HepG2 (cell line): ENCODE measurements around the gene C1D. TPM values are rescaled to one million over a fixed set of nuclear protein-coding genes. Genes with fewer than 3 reads are reported as not detected.

Experiments used
- ATAC-seq: fragments of 200-7000 bp; cut with Tn5 transposase; 3 replicates; pipeline ENCODE4 v1.9.1; 2020; ENCODE audit warnings: mild to moderate bottlenecking, moderate library complexity
- BruUV-seq: library from RNA; stranded (reverse); fragments of 400-500 nt; replicated peaks from 2 replicates; lab custom pipeline; 2021; lab: Mats Ljungman, UMichigan
- CTCF ChIA-PET: fragments of 300-600 bp; formaldehyde crosslinking; extraction: SDS; loops from one replicate; lab custom pipeline; 2021; ENCODE audit warnings: low total read pairs, inconsistent platforms, low intra/inter-chr PET ratio; lab: Yijun Ruan, JAX
- POLR2A ChIA-PET: fragments of 350-600 bp; sonication (Branson Sonifier 250); formaldehyde crosslinking; loops from one replicate; lab custom pipeline; 2020; ENCODE audit warnings: antibody characterized with exemption, inconsistent platforms; lab: Yijun Ruan, JAX
- DNase-seq: peaks from one replicate; pipeline ENCODE4 v3.0.0-alpha.2; 2015; ENCODE audit warnings: low spot score
- FAIRE-seq: peaks from 3 replicates; lab custom pipeline; 2011; peaks lifted over from hg19 to GRCh38; lab: Jason Lieb, UNC
- H2AFZ ChIP-seq: one replicate; pipeline ENCODE4 v1.6.1; 2011; ENCODE audit warnings: low read length, inconsistent platforms
- H3K27ac ChIP-seq: fragments of 300-600 bp; 3 replicates; pipeline ENCODE4 v1.8.0; 2011; ENCODE audit warnings: mixed run types, mild to moderate bottlenecking, mixed read lengths, low read length, inconsistent platforms; ENCODE audit not compliant: insufficient read depth; ENCODE audit errors: extremely low read length
- H3K27me3 ChIP-seq, 2 experiments: fragments of 200-600 bp in 1 of 2; 2 replicates in 1 of 2; 3 replicates in 1 of 2; pipeline versions ENCODE4 v1.6.0 to v1.8.0; 2011; ENCODE audit warnings: low read length in 2 of 2, mild to moderate bottlenecking in 2 of 2, moderate library complexity in 2 of 2, inconsistent platforms in 1 of 2; ENCODE audit not compliant: insufficient read depth in 2 of 2, control insufficient read depth in 1 of 2
- H3K36me3 ChIP-seq, 2 experiments: fragments of 200-600 bp in 1 of 2; replicated peaks in 1 of 2; 2 replicates in 1 of 2; 3 replicates in 1 of 2; pipeline versions ENCODE4 v1.5.1 to v1.8.0; 2011; ENCODE audit warnings: low read length in 2 of 2, inconsistent platforms in 1 of 2; ENCODE audit not compliant: insufficient read depth in 2 of 2, control insufficient read depth in 1 of 2
- H3K4me1 ChIP-seq: 2 replicates; pipeline ENCODE4 v1.5.1; 2012; ENCODE audit warnings: low read length, inconsistent platforms; ENCODE audit not compliant: insufficient read depth
- H3K4me2 ChIP-seq: 2 replicates; pipeline ENCODE4 v1.6.0; 2011; ENCODE audit warnings: low read depth, low read length, inconsistent platforms
- H3K4me3 ChIP-seq, 3 experiments: fragments of 200-600 bp in 1 of 3; sonication (generic), shearing (Covaris generic) in 1 of 3; replicated peaks in 1 of 3; 2 replicates each; pipeline ENCODE4 v1.5.1; 2011 to 2016; ENCODE audit warnings: low read length in 3 of 3, inconsistent platforms in 2 of 3, low read depth in 2 of 3, mild to moderate bottlenecking in 2 of 3, control low read depth in 1 of 3, mixed read lengths in 1 of 3; ENCODE audit not compliant: insufficient read depth in 1 of 3
- H3K79me2 ChIP-seq: one replicate; pipeline ENCODE4 v1.6.1; 2011; ENCODE audit warnings: low read length, inconsistent platforms; ENCODE audit not compliant: insufficient read depth
- H3K9ac ChIP-seq: 2 replicates; pipeline ENCODE4 v1.6.0; 2011; ENCODE audit warnings: mild to moderate bottlenecking, low read depth, low read length, inconsistent platforms; ENCODE audit not compliant: insufficient read depth
- H3K9me3 ChIP-seq: 2 replicates; pipeline ENCODE4 v1.5.1; 2012; ENCODE audit warnings: mild to moderate bottlenecking, low read length
- H4K20me1 ChIP-seq: 2 replicates; pipeline ENCODE4 v1.6.0; 2011; ENCODE audit warnings: inconsistent platforms, mild to moderate bottlenecking, low read length, moderate library complexity; ENCODE audit not compliant: insufficient read depth
- CEBPZ ChIP-seq: IDR thresholded peaks from 2 replicates; pipeline ENCODE4 v1.6.1; 2012; ENCODE audit warnings: low read length, improper control_type of control experiment
- HNRNPH1 ChIP-seq: fragments of 200-400 bp; formaldehyde crosslinking; optimal IDR thresholded peaks from 2 replicates; pipeline ENCODE3; 2017; ENCODE audit warnings: mild to moderate bottlenecking, low read depth, low read length
- NFE2L2 ChIP-seq: fragments of 150-350 bp; IDR thresholded peaks from 2 replicates; pipeline ENCODE4 v1.6.1; 2014; ENCODE audit warnings: low read length
- NFRKB ChIP-seq: fragments of 450-650 bp; IDR thresholded peaks from 2 replicates; pipeline ENCODE4 v1.6.1; 2017
- SALL1 ChIP-seq: sonication (generic); formaldehyde crosslinking; IDR thresholded peaks from 2 replicates; pipeline ENCODE4 v1.8.0; 2022; ENCODE audit warnings: mild to moderate bottlenecking, missing genetic modification reagents
- SCMH1 ChIP-seq: sonication (generic); formaldehyde crosslinking; IDR thresholded peaks from 2 replicates; pipeline ENCODE4 v1.9.0; 2021; ENCODE audit warnings: missing genetic modification reagents, mild to moderate bottlenecking, borderline replicate concordance
- TAF15 ChIP-seq: fragments of 200-400 bp; formaldehyde crosslinking; IDR thresholded peaks from one replicate; pipeline ENCODE4 v1.6.1; 2018; ENCODE audit warnings: mild to moderate bottlenecking, low read depth, low read length; ENCODE audit not compliant: poor library complexity, severe bottlenecking
- ZFP36L1 ChIP-seq: sonication (generic); formaldehyde crosslinking; IDR thresholded peaks from 2 replicates; pipeline ENCODE4 v1.8.0; 2022; ENCODE audit warnings: mild to moderate bottlenecking, missing genetic modification reagents, moderate library complexity
- WGBS: methylation state at CpG from one replicate; pipeline ENCODE4 v1.1.6; 2017; ENCODE audit warnings: low lambda C conversion rate; 5-methylcytosine and 5-hydroxymethylcytosine counted together
- in situ Hi-C: cut with HindIII; loops from 2 replicates; pipeline ENCODE4 v1.10.0; 2017; ENCODE audit warnings: low pct_unique_long_range_greater_than_20kb; ENCODE audit not compliant: extremely low pct_ligation_motif_present
- intact Hi-C: fragments of 100-400 bp; cut with micrococcal nuclease; formaldehyde crosslinking; loops from one replicate; pipeline ENCODE4 v1.10.0; 2022; ENCODE audit not compliant: unreplicated experiment
- polyA plus RNA-seq, 8 experiments: library from polyadenylated mRNA; depleted of rRNA in 3 of 8; stranded (reverse) in 7 of 8; unstranded in 1 of 8; fragments of >200 nt; fragmentation: Illumina TruSeq in 4 of 8; extraction: Trizol in 4 of 8; gene quantifications; 2 replicates each; pipeline versions ENCODE4 v1.2.1 to v1.2.3, GENCODE V29; 2011 to 2016; ENCODE audit warnings: low read depth in 4 of 8, missing spikeins in 1 of 8, mixed read lengths in 1 of 8; ENCODE audit not compliant: insufficient read depth in 1 of 8
- total RNA-seq, 5 experiments: library from RNA; depleted of rRNA; stranded (reverse); fragments of >200 nt; fragmentation: Illumina TruSeq; extraction: Trizol; gene quantifications; 2 replicates each; pipeline ENCODE4 v1.2.3, GENCODE V29; 2016; ENCODE audit warnings: low read depth in 1 of 5

Gene C1D
- total and polyA plus RNA-seq, 2 of the 13 experiments (the other 11 are each of a cell fraction or from before 2014, with no cell fraction given) = 38.1 to 43.5 TPM

- H3K27ac ChIP-seq = no peak overlapping the region
- ATAC-seq (no peak), FAIRE-seq (no peak), DNase-seq (no peak)
- intact Hi-C loops = no loop called here
- no peaks in the 10 kb centered on the region for H3K36me3 ChIP-seq
- H3K4me2 ChIP-seq = no peak overlapping the region
- H3K4me3 ChIP-seq = no peak overlapping the region
- CTCF ChIA-PET = no interaction called here
- H3K9ac ChIP-seq = no peak overlapping the region
- 6% methylated on average over 2 of the region's 2 CpGs for WGBS
- H2AFZ ChIP-seq = no peak overlapping the region
- no peaks in the 10 kb centered on the region for H3K4me1 ChIP-seq
- no peaks in the 10 kb centered on the region for H3K79me2 ChIP-seq
- no peaks in the 10 kb centered on the region for H3K9me3 ChIP-seq
- H3K27me3 ChIP-seq = peaks cover 0 to 10% of the 10 kb centered on the region in 2 experiments; a peak in 1 of 5 replicates
- BruUV-seq = no TSS peak
- POLR2A ChIA-PET = no interaction called here
- in situ Hi-C loops = no loop called here
- H4K20me1 ChIP-seq = no peaks in the 10 kb centered on the region; the same call in 1 of the 2 replicates
- TF ChIP-seq ZFP36L1 = no peak
- TF ChIP-seq CEBPZ = no peak
- no peak for TF ChIP-seq SCMH1 (CRISPR knock-in tag)
- TF ChIP-seq NFE2L2 = no peak
- no peak for TF ChIP-seq HNRNPH1
- no peak for TF ChIP-seq TAF15
- no peak for TF ChIP-seq NFRKB
- no peak for TF ChIP-seq SALL1 (CRISPR knock-in tag)
- TF ChIP-seq, all 625 proteins: peak for 0
Observed at GRCh38 chr2:68093634-68094033, 30.8 kb upstream of the C1D start.
